Stimulated activated naive CD8-positive, alpha-beta T cell treated with anti-CD3 and anti-CD28 coated beads, Interleukin-15, Interleukin-2, amounts not matched to agents 100 ng/mL and 50 ng/mL, for 24 hours (primary cell): ENCODE measurements around the gene DENND1A.

Source experiments
- H3K27ac Mint-ChIP-seq: one replicate; pipeline ENCODE4 v1.8.0; 2021; ENCODE audit warnings: mild to moderate bottlenecking, mixed read lengths
- H3K27me3 Mint-ChIP-seq: one replicate; pipeline ENCODE4 v1.8.0; 2021; ENCODE audit warnings: mixed read lengths
- H3K36me3 Mint-ChIP-seq: one replicate; pipeline ENCODE4 v1.8.0; 2021; ENCODE audit warnings: low read depth, mixed read lengths
- H3K4me1 Mint-ChIP-seq: one replicate; pipeline ENCODE4 v1.8.0; 2021; ENCODE audit warnings: low read depth, mixed read lengths
- H3K4me3 Mint-ChIP-seq: one replicate; pipeline ENCODE4 v1.8.0; 2021; ENCODE audit warnings: mild to moderate bottlenecking, mixed read lengths
- H3K9me3 Mint-ChIP-seq: one replicate; pipeline ENCODE4 v1.8.0; 2021; ENCODE audit warnings: mixed read lengths

Gene DENND1A

GRCh38 chr9:123371805-123372590 is 557.9 kb downstream of the DENND1A start:
- Mint-ChIP-seq H3K4me1 (peaks cover 2% of the 10 kb centered on the region), H3K4me3 (no peak overlapping the region), H3K36me3 (no peaks in the 10 kb centered on the region), H3K9me3 (no peaks in the 10 kb centered on the region), H3K27ac (no peak overlapping the region), H3K27me3 (peaks cover 38% of the 10 kb centered on the region)

GRCh38 chr9:123371228-123371584 is 558.7 kb downstream of the DENND1A start:
- Mint-ChIP-seq H3K4me1 (no peaks in the 10 kb centered on the region), H3K4me3 (no peak overlapping the region), H3K27me3 (peaks cover 35% of the 10 kb centered on the region), H3K27ac (no peak overlapping the region), H3K9me3 (no peaks in the 10 kb centered on the region), H3K36me3 (no peaks in the 10 kb centered on the region)

GRCh38 chr9:123370526-123371227 is 559.2 kb downstream of the DENND1A start:
- Mint-ChIP-seq H3K4me3 (no peak overlapping the region), H3K9me3 (no peaks in the 10 kb centered on the region), H3K27ac (no peak overlapping the region), H3K4me1 (no peaks in the 10 kb centered on the region), H3K27me3 (peaks cover 35% of the 10 kb centered on the region), H3K36me3 (no peaks in the 10 kb centered on the region)

GRCh38 chr9:123370108-123370507 is 559.8 kb downstream of the DENND1A start:
- no peak overlapping the region for H3K4me3 Mint-ChIP-seq
- no peaks in the 10 kb centered on the region for H3K4me1 Mint-ChIP-seq
- no peaks in the 10 kb centered on the region for H3K36me3 Mint-ChIP-seq
- H3K27ac Mint-ChIP-seq = no peak overlapping the region
- peaks cover 33% of the 10 kb centered on the region for H3K27me3 Mint-ChIP-seq
- H3K9me3 Mint-ChIP-seq = no peaks in the 10 kb centered on the region

GRCh38 chr9:123369296-123369695 is 560.6 kb downstream of the DENND1A start:
- H3K4me3 Mint-ChIP-seq = no peak overlapping the region
- peaks cover 25% of the 10 kb centered on the region for H3K27me3 Mint-ChIP-seq
- H3K9me3 Mint-ChIP-seq = no peaks in the 10 kb centered on the region
- no peaks in the 10 kb centered on the region for H3K36me3 Mint-ChIP-seq
- no peaks in the 10 kb centered on the region for H3K4me1 Mint-ChIP-seq
- no peak overlapping the region for H3K27ac Mint-ChIP-seq

GRCh38 chr9:123368536-123369153 is 561.3 kb downstream of the DENND1A start:
- no peaks in the 10 kb centered on the region for H3K9me3 Mint-ChIP-seq
- H3K27ac Mint-ChIP-seq = no peak overlapping the region
- H3K4me1 Mint-ChIP-seq = peaks cover 3% of the 10 kb centered on the region
- H3K36me3 Mint-ChIP-seq = no peaks in the 10 kb centered on the region
- H3K4me3 Mint-ChIP-seq = no peak overlapping the region
- peaks cover 21% of the 10 kb centered on the region for H3K27me3 Mint-ChIP-seq

GRCh38 chr9:123368023-123368422 is 561.9 kb downstream of the DENND1A start:
- Mint-ChIP-seq H3K4me1 (peaks cover 3% of the 10 kb centered on the region), H3K27ac (no peak overlapping the region), H3K9me3 (no peaks in the 10 kb centered on the region), H3K27me3 (peaks cover 21% of the 10 kb centered on the region), H3K4me3 (no peak overlapping the region), H3K36me3 (no peaks in the 10 kb centered on the region)

GRCh38 chr9:123365881-123366528 is 563.9 kb downstream of the DENND1A start:
- H3K36me3 Mint-ChIP-seq = no peaks in the 10 kb centered on the region
- peaks cover 3% of the 10 kb centered on the region for H3K4me1 Mint-ChIP-seq
- no peak overlapping the region for H3K27ac Mint-ChIP-seq
- no peak overlapping the region for H3K4me3 Mint-ChIP-seq
- peaks cover 7% of the 10 kb centered on the region for H3K27me3 Mint-ChIP-seq
- H3K9me3 Mint-ChIP-seq = no peaks in the 10 kb centered on the region

- peaks cover 7% of the 10 kb centered on the region for H3K27me3 Mint-ChIP-seq
- H3K36me3 Mint-ChIP-seq = no peaks in the 10 kb centered on the region
- no peaks in the 10 kb centered on the region for H3K9me3 Mint-ChIP-seq
- peaks cover 6% of the 10 kb centered on the region for H3K4me1 Mint-ChIP-seq
- H3K4me3 Mint-ChIP-seq = no peak overlapping the region
- H3K27ac Mint-ChIP-seq = no peak overlapping the region
These were observed 564.5 kb downstream of the DENND1A start for GRCh38 chr9:123365287-123365880.

GRCh38 chr9:123364241-123364824 is 565.6 kb downstream of the DENND1A start:
- H3K4me1 Mint-ChIP-seq = peaks cover 15% of the 10 kb centered on the region
- no peak overlapping the region for H3K27ac Mint-ChIP-seq
- H3K9me3 Mint-ChIP-seq = no peaks in the 10 kb centered on the region
- no peaks in the 10 kb centered on the region for H3K36me3 Mint-ChIP-seq
- no peak overlapping the region for H3K4me3 Mint-ChIP-seq
- peaks cover 1% of the 10 kb centered on the region for H3K27me3 Mint-ChIP-seq

- H3K27me3 Mint-ChIP-seq = no peaks in the 10 kb centered on the region
These were observed 567.1 kb downstream of the DENND1A start for GRCh38 chr9:123362856-123363255.

GRCh38 chr9:123361731-123362510 is 568.0 kb downstream of the DENND1A start:
- Mint-ChIP-seq H3K36me3 (no peaks in the 10 kb centered on the region), H3K27me3 (no peaks in the 10 kb centered on the region), H3K4me1 (peaks cover 27% of the 10 kb centered on the region), H3K4me3 (no peak overlapping the region), H3K27ac (no peak overlapping the region), H3K9me3 (no peaks in the 10 kb centered on the region)

More at GRCh38 chr9:123362856-123363255, 567.1 kb downstream of the DENND1A start:
- H3K36me3 Mint-ChIP-seq = no peaks in the 10 kb centered on the region
- peaks cover 27% of the 10 kb centered on the region for H3K4me1 Mint-ChIP-seq
- no peak overlapping the region for H3K4me3 Mint-ChIP-seq
- H3K27ac Mint-ChIP-seq = no peak overlapping the region
- H3K9me3 Mint-ChIP-seq = no peaks in the 10 kb centered on the region

GRCh38 chr9:123361086-123361730 is 568.7 kb downstream of the DENND1A start:
- H3K27me3 Mint-ChIP-seq = no peaks in the 10 kb centered on the region
- H3K27ac Mint-ChIP-seq = no peak overlapping the region
- H3K4me3 Mint-ChIP-seq = no peak overlapping the region
- H3K9me3 Mint-ChIP-seq = no peaks in the 10 kb centered on the region
- H3K36me3 Mint-ChIP-seq = no peaks in the 10 kb centered on the region
- peaks cover 27% of the 10 kb centered on the region for H3K4me1 Mint-ChIP-seq
